Suprapubic skin (tissue), 4 donors: ENCODE data around the gene AGPS. TPM values are rescaled to one million over a fixed set of nuclear protein-coding genes. Genes with fewer than 3 reads are reported as not detected.

ENCODE experiments used
- DNase-seq, 2 donors: peaks; one replicate each; pipeline ENCODE4 v3.0.0-alpha.2; 2019; ENCODE audit warnings: low spot score in 2 of 2
- H3K27ac ChIP-seq: fragments of 200-600 bp; sonication (generic); one replicate; pipeline ENCODE4 v1.5.1; 2019
- H3K27me3 ChIP-seq: fragments of 200-600 bp; sonication (generic); one replicate; pipeline ENCODE4 v1.5.1; 2019
- H3K36me3 ChIP-seq: fragments of 200-600 bp; sonication (generic); one replicate; pipeline ENCODE4 v1.5.1; 2019
- H3K4me1 ChIP-seq: fragments of 200-600 bp; sonication (generic); one replicate; pipeline ENCODE4 v1.5.1; 2019
- H3K4me3 ChIP-seq: fragments of 200-600 bp; sonication (generic); one replicate; pipeline ENCODE4 v1.5.1; 2019; ENCODE audit warnings: mild to moderate bottlenecking
- H3K9me3 ChIP-seq: fragments of 200-600 bp; sonication (generic); one replicate; pipeline ENCODE4 v1.5.1; 2019
- CTCF ChIP-seq, 2 donors: fragments of 200-600 bp in 1 of 2; fragments of 450-650 bp in 1 of 2; sonication (generic) in 1 of 2; IDR thresholded peaks; one replicate each; pipeline ENCODE4 v1.5.1; 2016 to 2019; ENCODE audit warnings: antibody characterized with exemption in 2 of 2, mild to moderate bottlenecking in 1 of 2, moderate library complexity in 1 of 2
- EP300 ChIP-seq: sonication (generic); formaldehyde crosslinking; IDR thresholded peaks from one replicate; pipeline ENCODE4 v1.6.1; 2017; ENCODE audit warnings: antibody characterized with exemption
- POLR2A ChIP-seq, 2 donors: fragments of 450-650 bp; IDR thresholded peaks; one replicate each; pipeline ENCODE4 v1.6.1; 2017; ENCODE audit warnings: antibody characterized with exemption in 2 of 2, mild to moderate bottlenecking in 2 of 2, moderate library complexity in 2 of 2
- POLR2AphosphoS5 ChIP-seq, 3 donors: sonication (generic); formaldehyde crosslinking; IDR thresholded peaks; one replicate each; pipeline ENCODE4 v1.6.1; 2017; ENCODE audit warnings: antibody characterized with exemption in 3 of 3
- WGBS: methylation state at CpG from one replicate; pipeline ENCODE4 v1.1.5; 2018; 5-methylcytosine and 5-hydroxymethylcytosine counted together
- total RNA-seq, 4 donors: library from RNA; depleted of rRNA; stranded (reverse); fragments of >200 nt; gene quantifications; one replicate each; pipeline ENCODE4 v1.1.0, GENCODE V29; 2016

The AGPS gene
- total RNA-seq, 4 donors from 2014 or later: 10.9 to 19.4 (median 13.9) TPM

- Histone ChIP-seq H3K4me3 (no peak overlapping the region), H3K27ac (no peak overlapping the region), H3K9me3 (peaks cover 3% of the 10 kb centered on the region), H3K4me1 (no peaks in the 10 kb centered on the region), H3K27me3 (no peaks in the 10 kb centered on the region), H3K36me3 (peaks cover 16% of the 10 kb centered on the region)
- 78% methylated on average over 5 of the region's 5 CpGs for WGBS
- no peak for TF ChIP-seq EP300
- no peak for TF ChIP-seq POLR2A (IDR thresholded peaks at IDR 0.05)
- no peak for TF ChIP-seq CTCF (IDR thresholded peaks at IDR 0.05)
- no peak for TF ChIP-seq POLR2AphosphoS5 (IDR thresholded peaks at IDR 0.05)
- no peak for DNase-seq
Observed at GRCh38 chr2:177460973-177461585, 68.5 kb downstream of the AGPS start.

GRCh38 chr2:177464549-177464948 is 72.0 kb downstream of the AGPS start:
- no peaks in the 10 kb centered on the region for H3K4me1 ChIP-seq
- peaks cover 3% of the 10 kb centered on the region for H3K9me3 ChIP-seq
- H3K27ac ChIP-seq: no peak overlapping the region
- 95% methylated on average over 3 of the region's 3 CpGs for WGBS
- H3K36me3 ChIP-seq: peaks cover 19% of the 10 kb centered on the region
- no peak overlapping the region for H3K4me3 ChIP-seq
- no peak for DNase-seq
- H3K27me3 ChIP-seq: no peaks in the 10 kb centered on the region
- TF ChIP-seq CTCF (IDR thresholded peaks at IDR 0.05): no peak

- H3K4me3 ChIP-seq: no peak overlapping the region
- H3K27me3 ChIP-seq: no peaks in the 10 kb centered on the region
- no peak for DNase-seq
- no peak overlapping the region for H3K27ac ChIP-seq
- TF ChIP-seq EP300 (no peak), POLR2AphosphoS5 (IDR thresholded peaks at IDR 0.05) (no peak), POLR2A (IDR thresholded peaks at IDR 0.05) (no peak), CTCF (IDR thresholded peaks at IDR 0.05) (no peak)
- peaks cover 22% of the 10 kb centered on the region for H3K36me3 ChIP-seq
- peaks cover 3% of the 10 kb centered on the region for H3K9me3 ChIP-seq
- 98% methylated on average over 11 of the region's 14 CpGs for WGBS
- no peaks in the 10 kb centered on the region for H3K4me1 ChIP-seq
Observed at GRCh38 chr2:177465400-177466138, 73.0 kb downstream of the AGPS start.

- 96% methylated on average over 8 of the region's 17 CpGs for WGBS
- Histone ChIP-seq H3K4me1 (no peaks in the 10 kb centered on the region), H3K27ac (no peak overlapping the region)
Observed at GRCh38 chr2:177466337-177467195, 74.0 kb downstream of the AGPS start.

More at GRCh38 chr2:177466337-177467195, 74.0 kb downstream of the AGPS start:
- Histone ChIP-seq H3K36me3 (peaks cover 22% of the 10 kb centered on the region), H3K27me3 (no peaks in the 10 kb centered on the region), H3K9me3 (peaks cover 4% of the 10 kb centered on the region), H3K4me3 (no peak overlapping the region)
- DNase-seq: no peak
- TF ChIP-seq POLR2AphosphoS5 (IDR thresholded peaks at IDR 0.05) (no peak), CTCF (IDR thresholded peaks at IDR 0.05) (no peak), EP300 (no peak), POLR2A (IDR thresholded peaks at IDR 0.05) (no peak)
